Activated T-cell treated with anti-CD3 and anti-CD28 coated beads, Interleukin-2, amount 50 U/mL, for 72 hours (primary cell): ENCODE data around the gene RABGEF1. TPM values are rescaled to one million over a fixed set of nuclear protein-coding genes. Genes with fewer than 3 reads are reported as not detected.

Experiments
- total RNA-seq, 2 donors: library from RNA; stranded (reverse); gene quantifications; one replicate each; pipeline ENCODE4 v1.2.3, GENCODE V29; 2022

RABGEF1 gene
- total RNA-seq, 2 donors from 2014 or later, result 22.8 to 26.9 TPM

Other genes starting within 250 kb of the RABGEF1 start
- gene KCTD7, start 111.9 kb upstream of the RABGEF1 start, total RNA-seq, result 10 to 100 TPM; 12.2 to 14.9 TPM
- 10 to 100 TPM; 71.4 to 83.8 TPM for gene TMEM248, start 180.5 kb downstream of the RABGEF1 start, total RNA-seq